HepG2 (cell line): Measurements from ENCODE around the gene C9orf43. TPM values are rescaled to one million over a fixed set of nuclear protein-coding genes. Genes with fewer than 3 reads are reported as not detected.
A peak's percentile ranks its signal among the peaks of the same experiment; 100 is the strongest.
"Not testable (repeated sequence)": the region's sequence is repeated elsewhere in the genome, so short reads cannot be mapped to it uniquely, and the experiment has no call there.

Experiments used
- ATAC-seq: fragments of 200-7000 bp; cut with Tn5 transposase; 3 replicates; pipeline ENCODE4 v1.9.1; 2020; ENCODE audit warnings: mild to moderate bottlenecking, moderate library complexity
- BruUV-seq: library from RNA; stranded (reverse); fragments of 400-500 nt; replicated peaks from 2 replicates; lab custom pipeline; 2021; lab: Mats Ljungman, UMichigan
- CTCF ChIA-PET: fragments of 300-600 bp; formaldehyde crosslinking; extraction: SDS; loops from one replicate; lab custom pipeline; 2021; ENCODE audit warnings: low total read pairs, inconsistent platforms, low intra/inter-chr PET ratio; lab: Yijun Ruan, JAX
- POLR2A ChIA-PET: fragments of 350-600 bp; sonication (Branson Sonifier 250); formaldehyde crosslinking; loops from one replicate; lab custom pipeline; 2020; ENCODE audit warnings: antibody characterized with exemption, inconsistent platforms; lab: Yijun Ruan, JAX
- DNase-seq: peaks from one replicate; pipeline ENCODE4 v3.0.0-alpha.2; 2015; ENCODE audit warnings: low spot score
- FAIRE-seq: peaks from 3 replicates; lab custom pipeline; 2011; peaks lifted over from hg19 to GRCh38; lab: Jason Lieb, UNC
- H2AFZ ChIP-seq: one replicate; pipeline ENCODE4 v1.6.1; 2011; ENCODE audit warnings: low read length, inconsistent platforms
- H3K27ac ChIP-seq: fragments of 300-600 bp; 3 replicates; pipeline ENCODE4 v1.8.0; 2011; ENCODE audit warnings: mixed run types, mild to moderate bottlenecking, mixed read lengths, low read length, inconsistent platforms; ENCODE audit not compliant: insufficient read depth; ENCODE audit errors: extremely low read length
- H3K27me3 ChIP-seq, 2 experiments: fragments of 200-600 bp in 1 of 2; 2 replicates in 1 of 2; 3 replicates in 1 of 2; pipeline versions ENCODE4 v1.6.0 to v1.8.0; 2011; ENCODE audit warnings: low read length in 2 of 2, mild to moderate bottlenecking in 2 of 2, moderate library complexity in 2 of 2, inconsistent platforms in 1 of 2; ENCODE audit not compliant: insufficient read depth in 2 of 2, control insufficient read depth in 1 of 2
- H3K36me3 ChIP-seq, 2 experiments: fragments of 200-600 bp in 1 of 2; replicated peaks in 1 of 2; 2 replicates in 1 of 2; 3 replicates in 1 of 2; pipeline versions ENCODE4 v1.5.1 to v1.8.0; 2011; ENCODE audit warnings: low read length in 2 of 2, inconsistent platforms in 1 of 2; ENCODE audit not compliant: insufficient read depth in 2 of 2, control insufficient read depth in 1 of 2
- H3K4me1 ChIP-seq: 2 replicates; pipeline ENCODE4 v1.5.1; 2012; ENCODE audit warnings: low read length, inconsistent platforms; ENCODE audit not compliant: insufficient read depth
- H3K4me2 ChIP-seq: 2 replicates; pipeline ENCODE4 v1.6.0; 2011; ENCODE audit warnings: low read depth, low read length, inconsistent platforms
- H3K4me3 ChIP-seq, 3 experiments: fragments of 200-600 bp in 1 of 3; sonication (generic), shearing (Covaris generic) in 1 of 3; replicated peaks in 1 of 3; 2 replicates each; pipeline ENCODE4 v1.5.1; 2011 to 2016; ENCODE audit warnings: low read length in 3 of 3, inconsistent platforms in 2 of 3, low read depth in 2 of 3, mild to moderate bottlenecking in 2 of 3, control low read depth in 1 of 3, mixed read lengths in 1 of 3; ENCODE audit not compliant: insufficient read depth in 1 of 3
- H3K79me2 ChIP-seq: one replicate; pipeline ENCODE4 v1.6.1; 2011; ENCODE audit warnings: low read length, inconsistent platforms; ENCODE audit not compliant: insufficient read depth
- H3K9ac ChIP-seq: 2 replicates; pipeline ENCODE4 v1.6.0; 2011; ENCODE audit warnings: mild to moderate bottlenecking, low read depth, low read length, inconsistent platforms; ENCODE audit not compliant: insufficient read depth
- H3K9me3 ChIP-seq: 2 replicates; pipeline ENCODE4 v1.5.1; 2012; ENCODE audit warnings: mild to moderate bottlenecking, low read length
- H4K20me1 ChIP-seq: 2 replicates; pipeline ENCODE4 v1.6.0; 2011; ENCODE audit warnings: inconsistent platforms, mild to moderate bottlenecking, low read length, moderate library complexity; ENCODE audit not compliant: insufficient read depth
- CEBPG ChIP-seq: IDR thresholded peaks from 2 replicates; pipeline ENCODE4 v1.6.1; 2016
- ELF3 ChIP-seq: IDR thresholded peaks from 2 replicates; pipeline ENCODE4 v1.6.1; 2016; ENCODE audit warnings: missing genetic modification reagents, missing compliant biosample characterization
- IRX3 ChIP-seq: sonication (generic); formaldehyde crosslinking; IDR thresholded peaks from 2 replicates; pipeline ENCODE4 v1.8.1; 2023; ENCODE audit warnings: mild to moderate bottlenecking, low read depth, missing genetic modification reagents, borderline replicate concordance
- KDM1A ChIP-seq: IDR thresholded peaks from 2 replicates; pipeline ENCODE4 v1.6.1; 2016; ENCODE audit warnings: missing compliant biosample characterization
- NR2F6 ChIP-seq, 2 experiments: IDR thresholded peaks; 2 replicates each; pipeline ENCODE4 v1.6.1; 2016; ENCODE audit warnings: antibody characterized with exemption in 1 of 2, mild to moderate bottlenecking in 1 of 2
- RARA ChIP-seq: IDR thresholded peaks from 2 replicates; pipeline ENCODE4 v1.6.1; 2016; ENCODE audit warnings: missing genetic modification reagents, missing compliant biosample characterization
- TARDBP ChIP-seq: sonication (generic); formaldehyde crosslinking; IDR thresholded peaks from 2 replicates; pipeline ENCODE4 v1.8.0; 2022; ENCODE audit warnings: mild to moderate bottlenecking, missing genetic modification reagents
- ZNF460 ChIP-seq: sonication (generic); formaldehyde crosslinking; IDR thresholded peaks from 2 replicates; pipeline ENCODE4 v1.5.1; 2020; ENCODE audit warnings: missing genetic modification reagents, mild to moderate bottlenecking, borderline replicate concordance
- ZXDC ChIP-seq: sonication (generic); formaldehyde crosslinking; IDR thresholded peaks from 2 replicates; pipeline ENCODE4 v1.5.0; 2020; ENCODE audit warnings: mild to moderate bottlenecking, missing genetic modification reagents
- WGBS: methylation state at CpG from one replicate; pipeline ENCODE4 v1.1.6; 2017; ENCODE audit warnings: low lambda C conversion rate; 5-methylcytosine and 5-hydroxymethylcytosine counted together
- in situ Hi-C: cut with HindIII; loops from 2 replicates; pipeline ENCODE4 v1.10.0; 2017; ENCODE audit warnings: low pct_unique_long_range_greater_than_20kb; ENCODE audit not compliant: extremely low pct_ligation_motif_present
- intact Hi-C: fragments of 100-400 bp; cut with micrococcal nuclease; formaldehyde crosslinking; loops from one replicate; pipeline ENCODE4 v1.10.0; 2022; ENCODE audit not compliant: unreplicated experiment
- polyA plus RNA-seq, 8 experiments: library from polyadenylated mRNA; depleted of rRNA in 3 of 8; stranded (reverse) in 7 of 8; unstranded in 1 of 8; fragments of >200 nt; fragmentation: Illumina TruSeq in 4 of 8; extraction: Trizol in 4 of 8; gene quantifications; 2 replicates each; pipeline versions ENCODE4 v1.2.1 to v1.2.3, GENCODE V29; 2011 to 2016; ENCODE audit warnings: low read depth in 4 of 8, missing spikeins in 1 of 8, mixed read lengths in 1 of 8; ENCODE audit not compliant: insufficient read depth in 1 of 8
- total RNA-seq, 5 experiments: library from RNA; depleted of rRNA; stranded (reverse); fragments of >200 nt; fragmentation: Illumina TruSeq; extraction: Trizol; gene quantifications; 2 replicates each; pipeline ENCODE4 v1.2.3, GENCODE V29; 2016; ENCODE audit warnings: low read depth in 1 of 5

The C9orf43 gene
- total and polyA plus RNA-seq, 2 of the 13 experiments (the other 11 are each of a cell fraction or from before 2014, with no cell fraction given): 0.24 to 0.31 TPM

GRCh38 chr9:113380869-113381378 is 29.6 kb upstream of the C9orf43 start (continued):
- no peak for TF ChIP-seq ZXDC
- 0 out of 2 replicates have a peak, but pooled peaks have one; percentile 30 for TF ChIP-seq ELF3 (CRISPR knock-in tag)

GRCh38 chr9:113381441-113381840 is 29.1 kb upstream of the C9orf43 start:
- FAIRE-seq; BruUV-seq; CTCF ChIA-PET; H3K79me2 ChIP-seq; H3K9me3 ChIP-seq; H4K20me1 ChIP-seq; H3K27me3 ChIP-seq; in situ Hi-C loops; intact Hi-C loops; DNase-seq; ATAC-seq; H3K9ac ChIP-seq; H2AFZ ChIP-seq; H3K36me3 ChIP-seq; TF ChIP-seq NR2F6 (IDR thresholded peaks at IDR 0.05): not testable (repeated sequence)
- peaks cover 91% of the 10 kb centered on the region for H3K4me1 ChIP-seq
- H3K4me3 ChIP-seq: peak overlapping the region in 2 of 3 experiments; percentile 22 to 39; a peak in 1 of 6 replicates
- H3K4me2 ChIP-seq: peak overlapping the region; percentile 91
- peak overlapping the region; percentile 87 for H3K27ac ChIP-seq
- 4% methylated on average over 7 of the region's 7 CpGs for WGBS
- peak; percentile 81 for TF ChIP-seq ZNF460 (CRISPR knock-in tag)
- TF ChIP-seq TARDBP: peak; percentile 21; the same call in 1 of the 2 replicates
- peak; percentile 59 for TF ChIP-seq CEBPG
- peak; percentile 44; the same call in 1 of the 2 replicates for TF ChIP-seq NR2F6 (CRISPR knock-in tag; IDR thresholded peaks at IDR 0.05)
- peak; percentile 46; the same call in 1 of the 2 replicates for TF ChIP-seq RARA (CRISPR knock-in tag)
- 0 out of 2 replicates have a peak, but pooled peaks have one; percentile 43 for TF ChIP-seq IRX3 (CRISPR knock-in tag)
- peak; percentile 28; the same call in 1 of the 2 replicates for TF ChIP-seq KDM1A (CRISPR knock-in tag)
- POLR2A ChIA-PET: interaction anchor here (1.8 kb wide), 1 partner anchor 29 kb away, joined by 4 read pairs; the partner anchor contains the start of genes C9orf43 and POLE3
